ENCODE data around the gene PCNX1.
A peak's percentile ranks its signal among the peaks of the same experiment; 100 is the strongest.

Gene PCNX1

GRCh38 chr14:70881549-70882177, 25.6 kb upstream of the PCNX1 start:
- no peak overlapping the region for H3K4me3 ChIP-seq (ENCODE audit: low read length)
- no peak overlapping the region for H3K9ac ChIP-seq (ENCODE audit: low read depth, low read length)
- no peak overlapping the region for H3K4me2 ChIP-seq (ENCODE audit: low read length)
- H3K9me3 ChIP-seq (replicated peaks; ENCODE audit: low read length): no peaks in the 10 kb centered on the region
- H3K36me3 ChIP-seq (ENCODE audit: insufficient read depth, low read length): no peaks in the 10 kb centered on the region
- no peaks in the 10 kb centered on the region for H3K27me3 ChIP-seq (ENCODE audit: control insufficient read depth, insufficient read depth, low read length)
- H3K4me1 ChIP-seq (ENCODE audit: control insufficient read depth, insufficient read depth, low read length): peaks cover 15% of the 10 kb centered on the region

GRCh38 chr14:70882776-70883492, 24.3 kb upstream of the PCNX1 start:
- Histone ChIP-seq H3K4me1 (ENCODE audit: control insufficient read depth, insufficient read depth, low read length) (peaks cover 26% of the 10 kb centered on the region), H3K9ac (ENCODE audit: low read depth, low read length) (no peak overlapping the region), H3K27me3 (ENCODE audit: control insufficient read depth, insufficient read depth, low read length) (no peaks in the 10 kb centered on the region), H3K4me2 (ENCODE audit: low read length) (no peak overlapping the region), H3K9me3 (replicated peaks; ENCODE audit: low read length) (no peaks in the 10 kb centered on the region), H3K4me3 (ENCODE audit: low read length) (no peak overlapping the region), H3K36me3 (ENCODE audit: insufficient read depth, low read length) (no peaks in the 10 kb centered on the region)

DNA sequence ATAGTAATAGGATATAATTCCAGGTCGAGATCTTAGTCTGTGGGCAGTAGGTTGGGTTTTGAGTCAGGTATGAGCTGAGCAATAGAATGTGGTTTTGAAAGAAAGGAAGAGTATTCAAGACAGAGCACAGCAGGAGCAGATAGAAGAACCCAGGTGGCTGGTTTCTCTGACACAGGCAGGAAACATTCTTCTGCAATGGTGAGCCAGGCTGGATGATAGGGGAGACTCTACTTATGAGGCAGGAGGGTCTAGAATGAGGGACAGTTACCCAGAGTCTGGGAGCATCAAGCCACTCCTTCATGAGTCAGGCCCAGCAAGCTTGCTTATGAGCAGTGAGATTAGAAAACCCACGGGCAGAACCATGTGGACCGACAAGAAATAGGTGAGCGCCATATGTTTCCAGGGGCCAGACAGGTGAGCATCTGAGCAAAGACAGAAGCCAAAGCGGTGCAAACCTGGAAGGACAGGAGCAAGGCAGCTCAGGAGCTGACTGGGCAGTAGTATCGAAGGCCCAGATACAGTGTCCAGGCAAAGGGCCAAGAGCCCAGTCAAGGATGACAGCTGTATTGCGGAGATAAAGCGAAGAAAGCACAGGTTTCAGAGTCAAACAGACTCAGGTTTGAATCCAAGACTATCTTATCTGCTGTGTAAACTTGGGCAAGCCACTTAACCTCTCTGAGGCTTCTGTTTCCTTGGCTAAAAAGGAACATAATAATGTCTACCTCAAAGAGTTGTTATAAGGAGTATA, 22.5 kb upstream of the PCNX1 start:
- Histone ChIP-seq H3K9ac (ENCODE audit: low read depth, low read length) (no peak overlapping the region), H3K9me3 (replicated peaks; ENCODE audit: low read length) (no peaks in the 10 kb centered on the region), H3K4me1 (ENCODE audit: control insufficient read depth, insufficient read depth, low read length) (peaks cover 43% of the 10 kb centered on the region), H3K36me3 (ENCODE audit: insufficient read depth, low read length) (no peaks in the 10 kb centered on the region), H3K4me2 (ENCODE audit: low read length) (no peak overlapping the region), H3K4me3 (ENCODE audit: low read length) (no peak overlapping the region), H3K27me3 (ENCODE audit: control insufficient read depth, insufficient read depth, low read length) (no peaks in the 10 kb centered on the region)

GRCh38 chr14:70885343-70886022, 21.8 kb upstream of the PCNX1 start:
- no peak overlapping the region for H3K9ac ChIP-seq (ENCODE audit: low read depth, low read length)
- H3K27me3 ChIP-seq (ENCODE audit: control insufficient read depth, insufficient read depth, low read length): no peaks in the 10 kb centered on the region
- H3K9me3 ChIP-seq (replicated peaks; ENCODE audit: low read length): no peaks in the 10 kb centered on the region
- H3K4me3 ChIP-seq (ENCODE audit: low read length): no peak overlapping the region
- H3K36me3 ChIP-seq (ENCODE audit: insufficient read depth, low read length): no peaks in the 10 kb centered on the region
- H3K4me1 ChIP-seq (ENCODE audit: control insufficient read depth, insufficient read depth, low read length): peaks cover 43% of the 10 kb centered on the region
- H3K4me2 ChIP-seq (ENCODE audit: low read length): no peak overlapping the region

GRCh38 chr14:70886421-70887206, 20.6 kb upstream of the PCNX1 start:
- H3K9ac ChIP-seq (ENCODE audit: low read depth, low read length): no peak overlapping the region
- H3K4me2 ChIP-seq (ENCODE audit: low read length): peak overlapping the region; percentile 10
- no peaks in the 10 kb centered on the region for H3K27me3 ChIP-seq (ENCODE audit: control insufficient read depth, insufficient read depth, low read length)
- no peaks in the 10 kb centered on the region for H3K36me3 ChIP-seq (ENCODE audit: insufficient read depth, low read length)
- no peaks in the 10 kb centered on the region for H3K9me3 ChIP-seq (replicated peaks; ENCODE audit: low read length)
- H3K4me1 ChIP-seq (ENCODE audit: control insufficient read depth, insufficient read depth, low read length): peaks cover 43% of the 10 kb centered on the region
- no peak overlapping the region for H3K4me3 ChIP-seq (ENCODE audit: low read length)

- no peak overlapping the region for H3K4me3 ChIP-seq (ENCODE audit: low read length)
- H3K4me1 ChIP-seq (ENCODE audit: control insufficient read depth, insufficient read depth, low read length): peaks cover 43% of the 10 kb centered on the region
- no peaks in the 10 kb centered on the region for H3K36me3 ChIP-seq (ENCODE audit: insufficient read depth, low read length)
- H3K4me2 ChIP-seq (ENCODE audit: low read length): peak overlapping the region; percentile 10
- no peaks in the 10 kb centered on the region for H3K27me3 ChIP-seq (ENCODE audit: control insufficient read depth, insufficient read depth, low read length)
- no peak overlapping the region for H3K9ac ChIP-seq (ENCODE audit: low read depth, low read length)
- H3K9me3 ChIP-seq (replicated peaks; ENCODE audit: low read length): no peaks in the 10 kb centered on the region
These were observed 20.0 kb upstream of the PCNX1 start for GRCh38 chr14:70887207-70887681.

DNA sequence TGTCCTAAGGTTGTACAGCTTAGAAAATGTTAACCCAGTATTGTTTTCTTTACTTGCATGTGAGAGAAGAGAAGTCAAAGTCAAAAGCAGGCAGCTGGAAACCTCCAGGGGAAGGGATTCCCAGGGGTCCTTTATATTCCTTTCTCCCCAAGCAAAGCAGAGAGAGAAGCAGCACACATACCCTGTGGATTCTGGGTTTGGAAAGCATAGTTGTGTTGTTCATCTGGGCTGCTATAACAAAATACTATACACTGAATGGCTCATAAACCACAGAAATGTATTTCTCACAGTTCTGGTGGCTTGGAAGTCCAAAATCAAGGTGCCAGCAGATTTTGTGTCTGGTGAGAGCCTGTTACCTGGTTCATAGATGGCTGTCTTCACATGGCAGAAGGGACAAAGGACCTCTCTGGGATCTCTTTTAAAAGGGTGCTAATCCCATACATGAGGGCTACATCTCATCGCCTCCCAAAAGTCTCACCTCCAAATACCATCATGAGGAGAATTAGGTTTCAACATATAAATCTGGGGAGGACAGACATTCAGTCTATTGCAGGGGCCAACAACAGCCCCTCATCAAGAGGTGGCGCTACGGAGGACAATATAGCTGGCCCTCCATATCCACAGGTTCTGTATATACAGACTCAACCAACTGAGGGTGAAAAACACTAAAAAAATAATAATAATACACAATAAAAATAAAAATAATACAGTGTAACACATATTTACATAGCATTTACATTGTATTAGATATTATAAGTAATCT, 19.3 kb upstream of the PCNX1 start:
- Histone ChIP-seq H3K9ac (ENCODE audit: low read depth, low read length) (peak overlapping the region; percentile 33), H3K9me3 (replicated peaks; ENCODE audit: low read length) (no peaks in the 10 kb centered on the region), H3K27me3 (ENCODE audit: control insufficient read depth, insufficient read depth, low read length) (no peaks in the 10 kb centered on the region), H3K4me3 (ENCODE audit: low read length) (no peak overlapping the region), H3K36me3 (ENCODE audit: insufficient read depth, low read length) (no peaks in the 10 kb centered on the region), H3K4me1 (ENCODE audit: control insufficient read depth, insufficient read depth, low read length) (peaks cover 37% of the 10 kb centered on the region), H3K4me2 (ENCODE audit: low read length) (no peak overlapping the region)

DNA sequence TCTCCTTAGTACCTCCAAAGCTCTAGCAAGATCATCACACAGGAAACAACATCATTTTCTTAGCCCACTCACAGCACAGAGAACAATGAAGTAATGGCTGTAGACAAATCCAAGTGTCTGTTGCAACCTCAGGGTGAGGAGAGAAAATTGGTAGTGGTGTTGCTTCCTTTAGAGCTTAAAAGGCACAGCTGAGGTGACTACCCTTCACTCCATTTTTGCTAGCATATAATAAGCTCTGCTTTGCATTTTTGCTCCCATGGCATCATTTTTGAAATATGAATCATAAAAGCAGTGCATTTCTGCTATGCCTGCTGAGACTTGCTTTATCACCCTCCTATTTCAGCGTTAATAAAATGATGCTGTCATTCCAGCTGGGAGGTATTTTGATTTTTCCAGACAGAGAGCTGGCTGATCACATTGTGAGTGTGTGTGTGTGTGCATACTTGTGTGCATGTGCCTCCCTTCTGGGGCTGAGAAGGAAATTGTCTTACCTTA, 18.5 kb upstream of the PCNX1 start:
- Histone ChIP-seq H3K9me3 (replicated peaks; ENCODE audit: low read length) (no peaks in the 10 kb centered on the region), H3K4me3 (ENCODE audit: low read length) (peak overlapping the region; percentile 12), H3K27me3 (ENCODE audit: control insufficient read depth, insufficient read depth, low read length) (no peaks in the 10 kb centered on the region), H3K4me1 (ENCODE audit: control insufficient read depth, insufficient read depth, low read length) (peaks cover 29% of the 10 kb centered on the region), H3K36me3 (ENCODE audit: insufficient read depth, low read length) (no peaks in the 10 kb centered on the region), H3K4me2 (ENCODE audit: low read length) (peak overlapping the region; percentile 52), H3K9ac (ENCODE audit: low read depth, low read length) (peak overlapping the region; percentile 62)

DNA sequence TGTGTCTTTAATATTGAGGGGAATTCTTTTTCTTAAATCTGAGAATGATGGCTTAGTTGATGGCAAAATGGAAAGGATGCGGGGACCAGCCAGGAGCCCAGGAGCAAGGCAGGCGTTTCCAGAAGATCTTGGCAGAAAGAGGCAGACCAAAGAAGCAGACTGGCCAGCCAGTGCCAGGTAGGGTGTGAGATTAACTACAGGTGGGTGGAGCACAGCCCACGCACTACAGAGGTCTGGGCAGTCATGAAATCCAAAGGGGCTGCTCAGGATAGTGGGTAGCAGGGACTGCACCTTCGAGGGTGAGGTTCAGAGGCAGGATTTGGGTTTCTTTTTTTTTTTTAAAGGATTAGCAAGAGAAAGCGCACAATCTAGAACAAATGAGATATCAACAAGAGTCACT, 17.7 kb upstream of the PCNX1 start:
- Histone ChIP-seq H3K9me3 (replicated peaks; ENCODE audit: low read length) (no peaks in the 10 kb centered on the region), H3K27me3 (ENCODE audit: control insufficient read depth, insufficient read depth, low read length) (no peaks in the 10 kb centered on the region), H3K4me2 (ENCODE audit: low read length) (no peak overlapping the region), H3K4me3 (ENCODE audit: low read length) (no peak overlapping the region), H3K4me1 (ENCODE audit: control insufficient read depth, insufficient read depth, low read length) (peaks cover 29% of the 10 kb centered on the region), H3K9ac (ENCODE audit: low read depth, low read length) (no peak overlapping the region), H3K36me3 (ENCODE audit: insufficient read depth, low read length) (no peaks in the 10 kb centered on the region)

Measured in skeletal muscle satellite cell (primary cell).